A673 (cell line): ENCODE data around the gene UTP4.

Source experiments
- EZH2 ChIP-seq: fragments of 200-600 bp; sonication (generic); IDR thresholded peaks from 2 replicates; pipeline ENCODE4 v1.6.1; 2017; ENCODE audit warnings: borderline replicate concordance, low read depth, mild to moderate bottlenecking, mixed read lengths, antibody characterized with exemption, low read length; ENCODE audit not compliant: poor library complexity, severe bottlenecking
- TF ChIP-seq, protein P1 (sequence below): fragments of 300-800, 200-600 bp; sonication (generic); conservative IDR thresholded peaks from 2 replicates; pipeline ENCODE4 v1.5.1; 2017; ENCODE audit warnings: low read depth, mild to moderate bottlenecking, antibody characterized with exemption, low read length, moderate library complexity, mixed read lengths

DNA sequence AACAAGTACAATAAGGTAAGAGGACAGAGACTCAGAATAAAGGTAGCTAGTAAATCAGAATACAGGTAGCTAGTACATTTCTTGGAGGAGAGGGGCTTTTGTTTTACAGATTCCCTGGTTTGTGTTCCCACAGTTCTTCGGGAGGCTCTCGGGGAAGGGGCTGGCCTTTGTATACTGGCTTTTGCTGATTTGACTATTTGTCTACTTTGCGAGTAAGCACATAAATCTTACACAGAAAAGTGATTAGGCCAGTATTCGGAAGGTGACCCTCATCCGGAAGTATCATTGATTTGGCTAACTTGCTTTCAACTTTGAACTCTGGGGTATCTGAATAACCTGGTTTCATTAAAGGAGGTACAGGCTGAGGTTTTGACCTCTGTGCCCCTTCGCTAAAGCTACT, 33.1 kb downstream of the UTP4 start:
- TF ChIP-seq, protein P1, sequence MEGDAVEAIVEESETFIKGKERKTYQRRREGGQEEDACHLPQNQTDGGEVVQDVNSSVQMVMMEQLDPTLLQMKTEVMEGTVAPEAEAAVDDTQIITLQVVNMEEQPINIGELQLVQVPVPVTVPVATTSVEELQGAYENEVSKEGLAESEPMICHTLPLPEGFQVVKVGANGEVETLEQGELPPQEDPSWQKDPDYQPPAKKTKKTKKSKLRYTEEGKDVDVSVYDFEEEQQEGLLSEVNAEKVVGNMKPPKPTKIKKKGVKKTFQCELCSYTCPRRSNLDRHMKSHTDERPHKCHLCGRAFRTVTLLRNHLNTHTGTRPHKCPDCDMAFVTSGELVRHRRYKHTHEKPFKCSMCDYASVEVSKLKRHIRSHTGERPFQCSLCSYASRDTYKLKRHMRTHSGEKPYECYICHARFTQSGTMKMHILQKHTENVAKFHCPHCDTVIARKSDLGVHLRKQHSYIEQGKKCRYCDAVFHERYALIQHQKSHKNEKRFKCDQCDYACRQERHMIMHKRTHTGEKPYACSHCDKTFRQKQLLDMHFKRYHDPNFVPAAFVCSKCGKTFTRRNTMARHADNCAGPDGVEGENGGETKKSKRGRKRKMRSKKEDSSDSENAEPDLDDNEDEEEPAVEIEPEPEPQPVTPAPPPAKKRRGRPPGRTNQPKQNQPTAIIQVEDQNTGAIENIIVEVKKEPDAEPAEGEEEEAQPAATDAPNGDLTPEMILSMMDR = no peak
- TF ChIP-seq EZH2 = no peak
